Colonic mucosa (tissue), 4 donors: Measurements from ENCODE around the gene GUCY2D. TPM values are rescaled to one million over a fixed set of nuclear protein-coding genes. Genes with fewer than 3 reads are reported as not detected.

Experiments used
- DNase-seq: peaks from one replicate; pipeline ENCODE4 v3.0.0-alpha.2; 2020
- H3K27ac ChIP-seq: fragments of 200-600 bp; one replicate; pipeline ENCODE4 v1.8.0; 2021
- H3K27me3 ChIP-seq: fragments of 200-600 bp; one replicate; pipeline ENCODE4 v1.8.0; 2021
- H3K36me3 ChIP-seq: fragments of 200-600 bp; one replicate; pipeline ENCODE4 v1.8.0; 2021
- H3K4me1 ChIP-seq: fragments of 200-600 bp; one replicate; pipeline ENCODE4 v1.8.0; 2021; ENCODE audit warnings: mild to moderate bottlenecking
- H3K4me3 ChIP-seq: fragments of 200-600 bp; one replicate; pipeline ENCODE4 v1.8.0; 2021
- H3K9ac ChIP-seq, 2 donors: one replicate each; pipeline ENCODE4 v1.7.0; 2013; ENCODE audit warnings: control low read depth in 2 of 2, low read depth in 2 of 2, low read length in 2 of 2
- H3K9me3 ChIP-seq: fragments of 200-600 bp; one replicate; pipeline ENCODE4 v1.8.0; 2021
- intact Hi-C: fragments of 100-400 bp; cut with DNase I; formaldehyde crosslinking; loops from one replicate; pipeline ENCODE4 v1.14.1; 2022
- total RNA-seq, 2 donors: library from RNA; stranded (reverse); fragmentation: NEBNext Ultra II Directional in 1 of 2; extraction: Animal tissue kit (Norgen Biotek cat#: 25700) in 1 of 2; gene quantifications; one replicate each; pipeline ENCODE4 v1.2.1, GENCODE V29; 2021
- TF ChIP-seq, protein P1 (sequence below): fragments of 200-600 bp; IDR thresholded peaks from one replicate; pipeline ENCODE4 v1.8.0; 2022; ENCODE audit warnings: antibody characterized with exemption, mild to moderate bottlenecking
- donor health status: healthy.
- donor health status: DM: no; HTN: no; CAD: no.
- donor health status: DM: no; HTN: no; CAD: no.

GUCY2D gene
- total RNA-seq, 2 donors from 2014 or later = 0.21 to 0.37 TPM

DNA sequence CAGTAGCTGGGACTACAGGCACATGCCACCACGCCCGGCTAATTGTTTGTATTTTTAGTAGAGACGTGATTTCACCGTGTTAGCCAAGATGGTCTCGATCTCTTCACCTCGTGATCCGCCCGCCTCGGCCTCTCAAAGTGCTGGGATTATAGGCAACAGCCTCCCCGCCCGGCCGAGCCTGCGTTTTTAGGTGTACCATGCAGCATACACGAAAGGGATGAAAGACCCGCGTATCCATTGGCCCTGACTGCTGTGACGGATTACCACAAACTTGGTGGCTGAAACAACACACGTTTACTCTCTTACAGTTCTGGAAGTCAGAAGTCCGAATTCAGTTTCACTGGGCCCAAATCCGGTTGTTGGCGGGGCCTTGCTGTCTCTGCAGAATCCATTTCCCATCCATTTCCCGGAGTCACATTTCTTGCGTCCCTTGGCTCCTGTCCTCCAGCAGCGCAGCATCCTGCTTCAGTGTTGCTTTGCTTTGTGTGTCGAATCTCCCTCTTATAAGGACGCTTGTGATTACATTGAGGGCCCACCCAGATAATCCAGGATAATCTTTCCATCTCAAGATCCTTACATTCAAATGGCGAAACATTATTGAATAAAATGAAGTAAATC, 8.3 kb upstream of the GUCY2D start:
- no peak for DNase-seq
- intact Hi-C loops = loop anchor here (5.0 kb wide), 1 partner anchor 63 kb away; no protein-coding TSS in a partner anchor
- H3K4me3 ChIP-seq = no peak overlapping the region

DNA sequence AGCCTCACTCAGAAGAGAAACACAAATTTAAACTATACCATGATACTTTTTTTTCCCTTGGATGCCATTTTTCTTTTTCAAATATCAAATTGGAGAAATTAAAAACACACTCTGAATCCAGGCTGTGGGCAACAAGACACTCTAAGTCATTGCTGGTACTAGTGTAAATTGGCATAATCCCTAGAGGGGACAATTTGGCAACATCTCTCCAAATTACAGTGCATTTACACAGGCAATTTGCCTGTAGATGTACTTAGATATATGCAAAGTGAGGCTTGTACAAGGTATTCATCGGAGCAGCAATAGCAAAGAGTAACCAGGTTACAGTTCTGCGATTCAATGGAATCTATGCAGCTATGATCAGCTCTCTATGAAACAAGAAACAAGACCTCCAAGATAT, 6.7 kb upstream of the GUCY2D start:
- TF ChIP-seq, protein P1, sequence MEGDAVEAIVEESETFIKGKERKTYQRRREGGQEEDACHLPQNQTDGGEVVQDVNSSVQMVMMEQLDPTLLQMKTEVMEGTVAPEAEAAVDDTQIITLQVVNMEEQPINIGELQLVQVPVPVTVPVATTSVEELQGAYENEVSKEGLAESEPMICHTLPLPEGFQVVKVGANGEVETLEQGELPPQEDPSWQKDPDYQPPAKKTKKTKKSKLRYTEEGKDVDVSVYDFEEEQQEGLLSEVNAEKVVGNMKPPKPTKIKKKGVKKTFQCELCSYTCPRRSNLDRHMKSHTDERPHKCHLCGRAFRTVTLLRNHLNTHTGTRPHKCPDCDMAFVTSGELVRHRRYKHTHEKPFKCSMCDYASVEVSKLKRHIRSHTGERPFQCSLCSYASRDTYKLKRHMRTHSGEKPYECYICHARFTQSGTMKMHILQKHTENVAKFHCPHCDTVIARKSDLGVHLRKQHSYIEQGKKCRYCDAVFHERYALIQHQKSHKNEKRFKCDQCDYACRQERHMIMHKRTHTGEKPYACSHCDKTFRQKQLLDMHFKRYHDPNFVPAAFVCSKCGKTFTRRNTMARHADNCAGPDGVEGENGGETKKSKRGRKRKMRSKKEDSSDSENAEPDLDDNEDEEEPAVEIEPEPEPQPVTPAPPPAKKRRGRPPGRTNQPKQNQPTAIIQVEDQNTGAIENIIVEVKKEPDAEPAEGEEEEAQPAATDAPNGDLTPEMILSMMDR = no peak
- DNase-seq = no peak
- Histone ChIP-seq H3K4me1 (no peaks in the 10 kb centered on the region), H3K4me3 (no peak overlapping the region), H3K9ac (no peak overlapping the region), H3K27me3 (peaks cover 8% of the 10 kb centered on the region), H3K9me3 (no peaks in the 10 kb centered on the region), H3K27ac (no peak overlapping the region), H3K36me3 (no peaks in the 10 kb centered on the region)
- intact Hi-C loops = no loop called here

More for the DNA sequence above, 8.3 kb upstream of the GUCY2D start:
- no peak overlapping the region for H3K9ac ChIP-seq
- H3K36me3 ChIP-seq = no peaks in the 10 kb centered on the region
- no peaks in the 10 kb centered on the region for H3K27me3 ChIP-seq
- no peaks in the 10 kb centered on the region for H3K9me3 ChIP-seq
- H3K27ac ChIP-seq = no peak overlapping the region
- TF ChIP-seq, protein P1 = no peak
- no peaks in the 10 kb centered on the region for H3K4me1 ChIP-seq

DNA sequence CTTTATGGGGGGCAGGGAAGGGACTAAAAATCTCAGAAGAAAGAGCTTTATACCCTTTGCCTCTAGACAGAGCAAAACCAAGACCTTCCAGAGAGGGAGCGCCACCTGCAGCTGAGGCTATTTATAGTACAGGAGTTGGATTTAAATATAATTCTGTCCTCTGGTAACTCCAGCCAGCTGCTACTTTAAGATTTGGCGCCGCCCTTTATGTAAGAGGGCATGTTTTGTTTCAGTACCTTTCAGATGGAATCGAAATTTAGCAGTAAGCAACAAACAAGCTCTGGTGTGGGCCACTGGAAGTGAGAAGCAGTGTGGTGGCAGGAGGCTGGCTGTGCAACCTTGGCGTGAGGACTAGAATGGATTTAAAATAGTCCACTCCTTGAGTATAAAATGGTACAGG, 5.2 kb upstream of the GUCY2D start:
- peak; percentile 53 for DNase-seq
- no peak overlapping the region for H3K9ac ChIP-seq
- no peak overlapping the region for H3K4me3 ChIP-seq
- no peaks in the 10 kb centered on the region for H3K36me3 ChIP-seq
- peaks cover 20% of the 10 kb centered on the region for H3K27me3 ChIP-seq
- no peak overlapping the region for H3K27ac ChIP-seq
- TF ChIP-seq, protein P1 = no peak
- no peaks in the 10 kb centered on the region for H3K4me1 ChIP-seq
- intact Hi-C loops = no loop called here
- no peaks in the 10 kb centered on the region for H3K9me3 ChIP-seq

DNA sequence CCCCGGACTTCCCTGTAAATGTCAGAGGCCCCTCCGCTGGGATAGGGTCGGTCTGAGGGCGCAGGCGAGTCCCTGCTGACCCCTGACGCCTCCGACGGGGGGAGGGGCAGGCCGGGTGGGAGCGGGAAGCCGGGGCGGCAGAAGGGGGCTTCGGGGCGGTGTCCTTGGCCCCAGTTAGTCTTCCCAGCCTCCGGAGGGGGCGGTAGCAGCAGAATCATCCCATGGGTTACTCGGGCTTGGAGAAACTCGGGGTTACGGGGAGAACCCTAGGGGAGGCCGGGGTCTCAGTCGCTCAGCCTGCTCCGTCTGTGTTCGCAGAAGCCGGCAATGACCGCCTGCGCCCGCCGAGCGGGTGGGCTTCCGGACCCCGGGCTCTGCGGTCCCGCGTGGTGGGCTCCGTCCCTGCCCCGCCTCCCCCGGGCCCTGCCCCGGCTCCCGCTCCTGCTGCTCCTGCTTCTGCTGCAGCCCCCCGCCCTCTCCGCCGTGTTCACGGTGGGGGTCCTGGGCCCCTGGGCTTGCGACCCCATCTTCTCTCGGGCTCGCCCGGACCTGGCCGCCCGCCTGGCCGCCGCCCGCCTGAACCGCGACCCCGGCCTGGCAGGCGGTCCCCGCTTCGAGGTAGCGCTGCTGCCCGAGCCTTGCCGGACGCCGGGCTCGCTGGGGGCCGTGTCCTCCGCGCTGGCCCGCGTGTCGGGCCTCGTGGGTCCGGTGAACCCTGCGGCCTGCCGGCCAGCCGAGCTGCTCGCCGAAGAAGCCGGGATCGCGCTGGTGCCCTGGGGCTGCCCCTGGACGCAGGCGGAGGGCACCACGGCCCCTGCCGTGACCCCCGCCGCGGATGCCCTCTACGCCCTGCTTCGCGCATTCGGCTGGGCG, 542 bp downstream of the GUCY2D start:
- Histone ChIP-seq H3K4me3 (no peak overlapping the region), H3K27ac (no peak overlapping the region), H3K27me3 (peaks cover 46% of the 10 kb centered on the region), H3K9me3 (no peaks in the 10 kb centered on the region), H3K4me1 (peaks cover 3% of the 10 kb centered on the region), H3K9ac (no peak overlapping the region), H3K36me3 (no peaks in the 10 kb centered on the region)
- TF ChIP-seq, protein P1 = no peak
- no peak for DNase-seq
- intact Hi-C loops = no loop called here

DNA sequence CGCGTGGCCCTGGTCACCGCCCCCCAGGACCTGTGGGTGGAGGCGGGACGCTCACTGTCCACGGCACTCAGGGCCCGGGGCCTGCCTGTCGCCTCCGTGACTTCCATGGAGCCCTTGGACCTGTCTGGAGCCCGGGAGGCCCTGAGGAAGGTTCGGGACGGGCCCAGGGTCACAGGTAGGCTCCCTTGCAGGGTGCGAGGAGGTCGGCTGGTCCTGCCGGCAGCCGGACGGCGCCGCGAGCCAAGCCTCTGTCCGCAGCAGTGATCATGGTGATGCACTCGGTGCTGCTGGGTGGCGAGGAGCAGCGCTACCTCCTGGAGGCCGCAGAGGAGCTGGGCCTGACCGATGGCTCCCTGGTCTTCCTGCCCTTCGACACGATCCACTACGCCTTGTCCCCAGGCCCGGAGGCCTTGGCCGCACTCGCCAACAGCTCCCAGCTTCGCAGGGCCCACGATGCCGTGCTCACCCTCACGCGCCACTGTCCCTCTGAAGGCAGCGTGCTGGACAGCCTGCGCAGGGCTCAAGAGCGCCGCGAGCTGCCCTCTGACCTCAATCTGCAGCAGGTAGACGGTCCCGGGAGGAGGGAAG, 1.3 kb downstream of the GUCY2D start:
- Histone ChIP-seq H3K27me3 (peaks cover 46% of the 10 kb centered on the region), H3K9me3 (no peaks in the 10 kb centered on the region), H3K4me3 (no peak overlapping the region), H3K27ac (no peak overlapping the region), H3K36me3 (no peaks in the 10 kb centered on the region), H3K9ac (no peak overlapping the region), H3K4me1 (peaks cover 3% of the 10 kb centered on the region)
- TF ChIP-seq, protein P1 = no peak
- DNase-seq = no peak
- intact Hi-C loops = no loop called here
